Lung microvascular endothelial cell (primary cell): ENCODE results near the gene HAAO. TPM values are rescaled to one million over a fixed set of nuclear protein-coding genes. Genes with fewer than 3 reads are reported as not detected.
"Not testable (repeated sequence)": the region's sequence is repeated elsewhere in the genome, so short reads cannot be mapped to it uniquely, and the experiment has no call there.

Experiments
- DNase-seq, 2 donors: peaks; one replicate each; pipeline versions ENCODE4 v3.0.0 to v3.0.0-alpha.2; 2010; ENCODE audit warnings: low read depth in 2 of 2
- total RNA-seq: library from RNA; depleted of rRNA; stranded (reverse); fragments of >200 nt; gene quantifications from 2 replicates; pipeline ENCODE4 v1.2.1, GENCODE V29; 2014

Gene HAAO
- total RNA-seq, 1 donor from 2014 or later = not detected

DNA sequence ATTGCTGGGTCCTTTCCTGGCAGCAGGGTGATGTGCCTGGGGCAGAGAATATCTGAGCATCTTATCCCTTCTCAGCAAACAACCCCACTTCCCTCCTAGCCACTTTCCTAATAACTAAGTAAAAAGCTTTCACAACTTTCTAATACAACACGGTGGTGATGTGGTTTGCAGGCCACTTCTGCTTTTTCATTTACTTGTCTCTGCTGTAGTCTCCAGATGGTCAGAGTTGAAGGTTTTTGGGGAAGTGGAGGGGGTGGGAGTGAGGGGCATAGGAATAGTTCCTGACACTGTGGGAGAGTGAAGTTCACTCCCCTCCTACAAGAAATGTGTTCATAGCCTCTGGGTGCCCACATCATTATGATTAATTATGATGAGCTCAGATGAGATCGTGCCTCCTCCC, 40.1 kb downstream of the HAAO start:
- no peak for DNase-seq

DNA sequence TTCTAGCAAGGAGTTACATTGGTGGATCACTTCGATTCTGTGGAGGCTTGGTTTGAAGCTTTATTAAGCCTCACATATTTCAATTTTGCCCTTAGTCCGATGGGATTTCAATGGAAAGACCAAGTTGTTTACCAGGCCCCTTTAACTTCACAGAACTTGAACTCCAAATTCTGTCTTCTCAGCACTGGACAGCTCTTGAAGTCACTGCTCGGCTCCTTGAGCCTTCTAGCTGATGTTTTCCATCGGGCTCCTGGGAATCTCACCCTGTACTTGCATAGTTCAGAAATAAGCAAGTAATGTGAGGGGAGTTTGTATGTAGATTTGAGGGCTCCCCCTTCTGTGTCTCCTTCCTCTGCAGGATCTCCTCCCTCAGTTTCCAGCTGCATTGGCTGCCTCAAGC, 43.5 kb downstream of the HAAO start:
- no peak for DNase-seq

DNA sequence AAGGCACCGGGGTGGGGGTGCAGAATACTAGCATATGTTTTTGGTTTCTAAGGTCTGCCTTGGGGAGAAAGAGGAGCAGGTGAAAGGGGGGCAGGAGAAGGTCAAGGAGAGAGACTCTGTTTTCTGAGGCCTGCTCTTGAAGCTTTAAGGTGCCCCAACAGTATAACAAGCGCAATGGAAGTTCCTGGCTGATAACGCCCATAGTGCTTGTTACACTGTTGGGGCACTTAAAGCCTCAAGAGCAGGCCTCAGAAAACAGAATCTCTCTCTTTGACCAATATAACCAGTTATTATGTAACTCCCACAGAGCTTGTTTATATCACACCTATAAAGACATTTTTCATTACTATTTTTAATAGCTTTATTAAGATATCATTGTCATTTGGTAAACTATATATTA, 45.0 kb downstream of the HAAO start:
- DNase-seq = no peak

DNA sequence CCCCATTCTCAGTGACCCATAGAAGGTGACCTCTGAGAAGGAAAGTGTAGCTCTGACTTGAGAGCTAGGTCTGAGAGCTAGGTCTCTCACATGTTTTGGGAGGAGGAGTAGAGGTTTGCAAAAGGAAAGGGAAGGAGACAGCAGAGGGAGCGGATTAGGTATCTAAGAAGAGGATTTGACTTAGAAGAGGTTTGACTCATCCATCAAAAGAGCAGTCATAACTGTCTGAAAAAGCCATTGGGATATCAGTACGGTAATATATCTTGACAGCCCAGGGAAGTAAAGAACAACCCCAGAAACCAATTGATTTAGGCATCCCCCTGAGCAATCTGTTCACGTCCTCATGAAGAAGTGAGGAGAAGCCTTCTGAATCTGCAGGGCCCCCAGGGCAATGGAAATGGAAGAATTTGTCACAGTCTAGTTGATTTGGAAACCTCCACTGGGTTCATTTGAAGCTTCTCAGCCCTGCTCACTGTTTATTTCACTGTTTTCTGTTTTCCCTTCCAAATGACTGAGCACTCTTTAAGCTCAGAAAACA, 47.8 kb downstream of the HAAO start:
- DNase-seq = no peak

DNA sequence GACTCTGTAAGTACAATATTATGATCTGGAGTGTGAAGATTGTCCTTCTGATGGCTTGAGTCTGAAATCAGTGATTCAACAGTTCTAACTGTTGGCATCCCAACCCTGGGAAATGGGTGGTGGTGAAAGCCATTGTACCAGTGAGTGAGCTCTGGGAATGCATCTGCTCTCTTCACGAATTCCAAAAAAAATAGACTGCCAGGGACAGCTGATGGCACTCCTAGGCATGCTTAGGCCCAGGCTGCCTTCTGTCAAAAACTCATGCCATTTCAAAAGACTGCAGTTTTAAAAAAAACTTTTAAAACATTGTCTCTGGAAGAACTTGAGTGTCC, 48.8 kb downstream of the HAAO start:
- no peak for DNase-seq

DNA sequence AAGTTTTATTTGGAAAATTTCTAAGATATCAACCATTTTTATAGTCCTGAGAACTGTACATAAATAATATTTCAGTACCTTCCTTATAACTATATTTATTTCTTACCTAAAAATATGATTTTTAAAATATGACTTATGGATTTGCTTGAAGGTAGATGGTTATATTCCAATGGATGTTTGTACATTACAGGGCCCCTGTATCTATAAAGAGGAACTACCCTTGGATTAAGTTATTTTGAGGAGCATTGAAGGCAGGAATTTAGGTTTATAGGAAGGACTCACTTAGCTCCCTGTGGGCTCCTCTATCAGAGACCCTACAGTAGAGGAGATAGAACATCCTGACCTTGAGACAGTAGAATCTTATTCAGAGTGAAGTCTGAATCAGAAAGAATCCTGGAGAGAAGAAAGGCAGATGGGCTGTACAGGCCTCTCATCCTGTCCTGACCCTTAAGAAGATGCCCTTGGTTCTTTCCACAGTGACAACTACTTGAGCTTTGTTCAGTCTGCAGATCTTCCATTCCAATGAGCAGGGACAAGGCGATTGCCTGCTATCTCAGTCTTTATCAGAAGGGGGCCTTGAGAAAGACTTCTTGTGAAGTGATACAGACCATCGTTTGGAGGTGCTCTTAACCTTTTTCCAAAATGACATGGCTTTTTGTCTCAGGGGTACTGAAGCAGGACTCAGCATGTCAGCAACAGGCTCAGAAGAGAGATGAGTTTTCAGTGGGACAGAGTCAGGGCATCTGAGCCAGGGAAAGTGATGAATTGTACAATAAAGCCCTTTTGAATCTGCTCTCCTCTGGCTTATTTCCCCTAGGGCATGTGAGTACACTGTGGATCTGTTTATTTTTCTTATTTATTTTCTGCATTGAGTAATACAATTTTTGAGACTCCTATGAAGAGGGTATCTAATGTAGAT, 49.4 kb downstream of the HAAO start:
- DNase-seq = no peak

DNA sequence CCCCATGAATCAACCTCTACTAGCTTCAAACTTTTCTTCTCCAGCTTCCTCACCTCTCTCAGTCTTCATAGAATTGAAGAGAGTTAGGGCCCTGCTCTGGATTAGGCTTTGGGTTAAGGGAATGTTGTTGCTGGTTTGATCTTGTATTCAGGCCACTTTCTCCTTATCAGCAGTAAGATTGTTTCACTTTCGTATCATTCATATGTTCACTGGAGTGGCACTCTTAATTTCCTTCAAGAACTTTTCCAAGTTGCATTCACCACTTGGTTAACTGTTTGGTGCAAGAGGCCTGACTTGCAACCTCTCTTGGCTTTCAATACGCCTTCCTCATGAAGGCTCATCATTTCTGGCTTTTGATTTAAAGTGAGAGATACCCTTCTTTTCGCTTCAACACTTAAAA, 51.2 kb downstream of the HAAO start:
- no peak for DNase-seq

DNA sequence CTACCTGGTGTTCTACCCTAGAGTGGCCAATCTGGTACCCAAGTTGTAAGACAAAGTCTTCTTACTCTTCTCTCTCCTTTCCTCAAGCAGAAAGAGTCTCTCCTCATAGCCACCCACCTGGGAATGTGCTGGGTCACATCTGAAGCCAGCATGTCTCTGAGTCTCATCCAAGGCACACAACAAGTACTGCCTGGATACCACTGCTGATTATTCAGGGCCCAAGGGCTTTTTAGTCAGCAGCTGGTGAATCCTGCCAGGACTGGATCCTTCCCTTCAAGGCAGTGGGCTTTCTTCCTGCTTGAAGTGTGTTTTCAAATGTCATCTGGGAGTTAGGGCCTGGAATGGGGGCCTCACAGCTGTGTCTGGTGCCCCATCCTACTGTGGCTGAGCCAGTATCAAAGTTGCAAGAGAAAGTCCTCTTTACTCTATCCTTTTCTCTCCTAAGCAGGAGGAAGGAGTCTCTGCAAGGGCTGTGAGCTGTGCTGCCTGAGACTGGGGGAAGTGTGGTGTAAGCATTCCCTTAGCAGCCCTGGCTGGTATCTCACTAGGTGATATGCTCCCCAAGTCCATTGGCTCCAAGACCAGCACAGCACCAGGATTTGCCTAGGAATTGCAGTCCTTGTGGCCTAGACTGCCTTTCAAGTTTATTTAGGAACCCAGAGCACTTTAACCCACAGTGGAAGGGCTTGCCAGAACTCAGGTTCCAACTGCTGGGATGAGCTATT, 55.6 kb downstream of the HAAO start:
- DNase-seq = no peak

DNA sequence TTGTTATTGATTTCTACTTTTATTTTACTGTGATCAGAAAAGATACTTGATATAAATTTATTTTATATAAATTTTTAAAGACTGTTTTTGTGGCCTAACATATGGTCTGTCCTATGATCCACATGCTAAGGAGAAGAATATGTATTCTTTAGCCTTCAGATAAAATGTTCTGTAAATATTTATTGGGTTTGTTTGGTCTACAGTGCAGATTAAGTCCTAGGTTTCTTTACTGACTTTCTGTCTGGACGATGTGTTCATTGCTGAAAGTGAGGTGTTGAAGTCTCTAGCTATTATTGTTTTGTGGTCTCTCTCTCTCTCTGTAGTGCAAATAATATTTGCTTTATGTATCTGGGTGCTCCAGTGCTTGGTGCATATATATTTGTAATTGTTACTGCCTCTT, 58.5 kb downstream of the HAAO start:
- DNase-seq = no peak

DNA sequence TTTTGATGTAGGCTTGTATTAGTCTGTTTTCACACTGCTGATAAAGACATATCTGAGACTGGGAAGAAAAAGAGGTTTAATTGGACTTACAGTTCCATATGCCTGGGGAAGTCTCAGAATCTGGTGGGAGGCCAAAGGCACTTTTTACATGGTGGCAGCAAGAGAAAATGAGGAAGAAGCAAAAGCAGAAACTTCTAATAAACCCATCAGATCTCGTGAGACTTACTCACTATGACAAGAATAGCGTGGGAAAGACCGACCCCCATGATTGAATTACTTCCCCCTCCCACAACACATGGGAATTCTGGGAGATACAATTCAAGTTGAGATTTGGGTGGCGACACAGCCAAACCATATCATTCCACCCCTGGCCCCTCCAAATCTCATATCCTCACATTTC, 61.1 kb downstream of the HAAO start:
- DNase-seq = not testable (repeated sequence)

DNA sequence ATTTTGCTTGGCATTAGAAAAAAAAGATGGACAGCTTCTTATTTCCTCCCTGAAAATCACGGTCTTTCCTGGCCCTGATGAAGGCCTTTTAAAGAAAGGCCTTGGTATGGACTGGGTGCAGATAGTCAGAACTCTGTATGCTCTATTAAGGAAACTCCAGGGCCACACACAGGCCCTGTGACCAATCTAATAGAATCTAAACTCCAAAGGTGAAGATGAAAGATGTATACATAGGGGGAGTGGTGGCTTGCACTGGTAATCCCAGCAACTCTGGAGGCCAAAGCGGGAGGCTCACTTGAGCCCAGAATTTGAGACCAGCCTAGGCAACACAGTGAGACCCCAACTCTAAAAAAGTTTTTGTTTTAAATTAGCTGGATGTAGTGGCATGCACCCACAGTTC, 65.7 kb downstream of the HAAO start:
- no peak for DNase-seq

DNA sequence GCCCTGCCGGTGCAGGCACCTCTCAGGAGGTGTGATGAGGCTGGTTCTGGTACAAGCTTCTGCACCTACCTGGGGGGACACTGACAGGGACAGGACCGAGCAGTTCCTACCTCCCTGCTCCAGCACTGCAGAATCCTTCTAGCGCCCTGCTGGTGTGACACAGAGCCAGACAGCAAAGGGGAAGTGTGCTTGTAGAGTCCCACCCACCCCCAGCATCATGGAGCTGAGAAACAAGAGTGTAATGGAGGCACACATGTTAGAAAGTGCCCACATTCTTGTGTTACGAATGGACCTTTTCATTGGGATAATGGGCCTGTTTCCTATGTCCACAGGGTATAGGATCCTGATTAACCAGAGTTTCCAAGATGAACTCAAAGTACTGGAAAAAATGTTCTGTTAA, 66.7 kb downstream of the HAAO start:
- DNase-seq = no peak

DNA sequence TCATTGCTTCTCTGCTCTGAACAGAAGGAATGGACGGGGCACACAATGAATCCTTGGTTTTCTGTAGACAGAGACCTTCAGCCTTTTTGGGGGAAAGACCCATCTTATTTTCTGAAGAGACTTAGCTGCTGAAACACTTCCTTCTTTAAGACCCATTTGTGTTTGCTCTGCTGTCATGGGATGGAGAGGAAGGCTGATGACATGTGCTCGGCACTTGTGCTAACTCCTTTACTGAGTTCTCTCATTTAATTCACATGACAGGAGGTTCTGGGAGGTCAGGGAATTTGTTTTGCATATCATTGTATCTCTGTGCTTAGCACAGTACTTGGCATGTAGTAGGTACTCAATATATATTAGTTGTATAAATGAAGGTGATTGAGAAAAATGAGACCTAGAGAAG, 67.5 kb downstream of the HAAO start:
- DNase-seq = no peak

DNA sequence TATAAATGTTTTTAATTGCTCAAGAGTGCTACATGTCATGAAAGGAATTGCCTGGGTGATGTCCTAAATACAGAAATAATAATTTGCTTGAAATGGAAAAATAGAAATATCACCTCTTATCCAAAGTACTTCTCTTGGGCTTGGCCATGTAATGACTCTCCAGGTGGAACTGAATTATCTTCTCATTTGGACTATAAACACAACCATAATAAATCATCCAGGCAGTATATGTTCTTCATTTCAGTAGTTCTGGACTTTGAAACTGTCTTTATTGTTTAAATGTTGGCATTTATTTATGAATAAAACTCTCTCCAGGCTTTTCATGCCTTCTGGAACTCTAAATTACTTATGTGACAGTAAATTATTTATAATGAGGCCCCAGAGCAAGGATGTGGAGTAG, 68.9 kb downstream of the HAAO start:
- DNase-seq = no peak

DNA sequence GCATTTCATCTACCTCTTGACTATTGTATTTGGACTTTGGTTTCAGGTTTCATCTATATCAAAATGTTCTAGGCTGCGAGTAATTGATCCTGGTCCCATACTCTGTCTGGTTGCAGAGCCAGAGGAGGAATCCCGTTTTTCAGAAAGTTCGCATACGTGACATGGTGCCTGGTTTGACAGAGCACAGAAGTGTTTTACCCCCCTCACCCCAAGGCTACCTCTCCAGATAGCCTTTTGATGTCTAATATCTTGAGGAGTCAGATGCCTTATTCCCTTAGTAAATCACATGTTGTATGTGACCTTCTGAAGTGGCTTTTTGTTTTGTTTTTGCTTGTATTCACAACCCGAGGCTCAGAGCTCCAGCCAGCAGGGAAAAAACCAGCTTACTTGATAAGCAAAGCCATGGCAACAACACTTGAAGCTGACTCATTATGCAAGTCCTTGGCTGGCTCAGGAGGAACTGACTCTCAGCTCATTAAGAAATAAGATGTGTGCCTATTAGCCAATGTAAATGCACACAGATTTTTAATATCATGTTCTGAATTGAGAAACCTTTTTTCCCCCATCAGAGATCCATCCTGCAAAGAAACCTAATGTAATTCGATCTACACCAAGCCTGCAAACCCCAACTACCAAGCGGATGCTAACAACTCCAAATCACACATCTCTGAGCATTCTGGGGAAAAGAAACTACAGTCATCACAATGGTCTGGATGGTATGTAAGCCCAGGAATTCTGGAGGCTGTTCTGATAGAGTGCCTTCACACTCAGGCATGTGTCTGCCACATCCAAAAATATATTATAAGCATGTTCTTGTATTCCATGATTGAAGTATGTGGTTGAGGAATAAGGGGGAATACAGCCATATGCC, 69.8 kb downstream of the HAAO start:
- peak in 1 of 2 donors; percentile 88 for DNase-seq

DNA sequence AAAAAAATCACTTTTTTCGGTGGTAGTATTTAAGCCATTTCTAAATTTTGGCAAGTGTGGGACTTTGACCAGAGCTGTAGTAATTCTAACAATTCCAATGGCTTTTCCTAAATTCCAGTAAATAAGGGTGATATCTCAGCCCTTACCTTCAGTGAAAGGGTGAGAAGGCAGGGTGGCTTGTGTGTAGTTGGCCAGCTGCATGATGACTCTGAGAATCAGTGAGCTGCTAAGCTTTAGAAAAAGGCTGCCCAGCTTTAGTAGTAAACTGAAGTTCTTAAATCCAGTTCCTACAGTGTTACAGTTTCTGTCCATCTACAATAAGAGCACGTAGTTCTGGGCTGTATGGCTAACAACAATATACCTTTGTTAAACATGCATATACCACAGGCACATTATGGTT, 70.5 kb downstream of the HAAO start:
- no peak for DNase-seq

Other genes starting within 250 kb of the HAAO start
- gene MTA3, start 224.0 kb downstream of the HAAO start, total RNA-seq = 14.2 and 15.5 TPM in 2 replicates
- not detected in 2 replicates for gene OXER1, start 28.4 kb downstream of the HAAO start, total RNA-seq